Measurements from ENCODE around the gene POLH.

DNA sequence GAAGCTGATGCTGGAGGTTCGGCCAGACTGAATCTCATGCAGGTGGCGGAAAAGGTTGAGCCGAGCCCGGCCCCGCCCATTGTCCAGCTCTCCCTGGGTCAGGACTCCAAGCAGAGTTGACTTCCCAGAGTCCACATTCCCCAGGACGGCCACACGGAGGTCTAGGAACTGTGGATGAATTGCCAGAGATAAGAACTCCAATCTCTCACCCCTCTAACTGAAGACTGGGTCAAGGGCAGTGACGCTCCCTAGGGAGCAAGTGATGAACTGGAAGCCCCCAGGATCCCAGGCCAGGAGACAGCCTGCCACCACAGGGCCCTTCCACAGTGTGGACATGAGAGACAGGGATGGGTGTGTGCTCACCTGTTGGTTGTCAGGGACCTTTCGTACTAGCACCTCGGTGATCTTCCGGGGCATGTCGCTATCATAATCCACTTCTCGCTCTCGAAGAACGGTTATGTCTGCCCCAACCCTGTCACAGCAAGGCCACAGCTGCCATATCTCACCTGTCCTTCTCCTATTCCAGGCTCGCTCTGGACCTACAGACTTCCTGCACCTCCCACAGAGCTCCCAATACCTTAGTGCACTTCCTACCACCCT, 49.5 kb downstream of the POLH start:
- TF ChIP-seq, protein P1, sequence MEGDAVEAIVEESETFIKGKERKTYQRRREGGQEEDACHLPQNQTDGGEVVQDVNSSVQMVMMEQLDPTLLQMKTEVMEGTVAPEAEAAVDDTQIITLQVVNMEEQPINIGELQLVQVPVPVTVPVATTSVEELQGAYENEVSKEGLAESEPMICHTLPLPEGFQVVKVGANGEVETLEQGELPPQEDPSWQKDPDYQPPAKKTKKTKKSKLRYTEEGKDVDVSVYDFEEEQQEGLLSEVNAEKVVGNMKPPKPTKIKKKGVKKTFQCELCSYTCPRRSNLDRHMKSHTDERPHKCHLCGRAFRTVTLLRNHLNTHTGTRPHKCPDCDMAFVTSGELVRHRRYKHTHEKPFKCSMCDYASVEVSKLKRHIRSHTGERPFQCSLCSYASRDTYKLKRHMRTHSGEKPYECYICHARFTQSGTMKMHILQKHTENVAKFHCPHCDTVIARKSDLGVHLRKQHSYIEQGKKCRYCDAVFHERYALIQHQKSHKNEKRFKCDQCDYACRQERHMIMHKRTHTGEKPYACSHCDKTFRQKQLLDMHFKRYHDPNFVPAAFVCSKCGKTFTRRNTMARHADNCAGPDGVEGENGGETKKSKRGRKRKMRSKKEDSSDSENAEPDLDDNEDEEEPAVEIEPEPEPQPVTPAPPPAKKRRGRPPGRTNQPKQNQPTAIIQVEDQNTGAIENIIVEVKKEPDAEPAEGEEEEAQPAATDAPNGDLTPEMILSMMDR (IDR thresholded peaks at IDR 0.05): no peak
- no peak for TF ChIP-seq POLR2A (IDR thresholded peaks at IDR 0.05)
